ENCODE measurements around the gene SLC25A4.

Gene SLC25A4

GRCh38 chr4:185151296-185151695 is 8.2 kb downstream of the SLC25A4 start:
- no peak for FAIRE-seq
- no peak for TF ChIP-seq POLR2A (IDR thresholded peaks at IDR 0.05; ENCODE audit: low read depth, low read length)
- no peak for TF ChIP-seq POLR2AphosphoS5 (IDR thresholded peaks at IDR 0.05; ENCODE audit: low read depth, low read length)
- TF ChIP-seq SPI1 (IDR thresholded peaks at IDR 0.05; ENCODE audit: low read depth, low read length) = no peak
- TF ChIP-seq POU2F2 (IDR thresholded peaks at IDR 0.05; ENCODE audit: low read depth, low read length) = no peak
- TF ChIP-seq TAF1 (IDR thresholded peaks at IDR 0.05; ENCODE audit: low read depth, low read length) = no peak
- no peak for TF ChIP-seq PAX5 (IDR thresholded peaks at IDR 0.05; ENCODE audit: insufficient read depth, low read length, severe bottlenecking)
- DNase-seq (ENCODE audit: insufficient read length, low spot score) = no peak

DNA sequence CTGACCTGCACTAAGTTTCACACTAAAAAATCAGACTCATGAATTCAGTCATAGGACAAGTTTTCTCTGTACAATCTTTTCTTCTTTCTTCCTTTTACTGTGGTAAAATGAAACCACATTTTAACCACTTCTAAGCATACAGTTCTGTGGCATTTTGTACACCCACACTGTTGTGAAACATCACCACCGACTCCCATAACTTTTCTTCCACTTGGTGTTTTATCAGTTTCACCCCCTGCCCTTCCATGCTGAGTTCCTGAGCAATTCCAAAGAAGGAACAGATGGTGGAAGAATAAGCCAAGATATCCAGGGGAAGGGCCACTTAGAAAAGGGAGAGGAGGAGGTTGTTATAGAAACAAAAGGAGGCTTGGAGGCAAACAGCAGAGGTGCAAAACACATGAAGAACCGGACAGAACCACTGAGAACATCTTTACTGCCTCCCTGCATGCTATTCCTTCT is 22.6 kb downstream of the SLC25A4 start:
- DNase-seq (ENCODE audit: insufficient read length, low spot score) (no peak), FAIRE-seq (peak; percentile 91)
- no peak for TF ChIP-seq POLR2AphosphoS5 (IDR thresholded peaks at IDR 0.05; ENCODE audit: low read depth, low read length)

DNA sequence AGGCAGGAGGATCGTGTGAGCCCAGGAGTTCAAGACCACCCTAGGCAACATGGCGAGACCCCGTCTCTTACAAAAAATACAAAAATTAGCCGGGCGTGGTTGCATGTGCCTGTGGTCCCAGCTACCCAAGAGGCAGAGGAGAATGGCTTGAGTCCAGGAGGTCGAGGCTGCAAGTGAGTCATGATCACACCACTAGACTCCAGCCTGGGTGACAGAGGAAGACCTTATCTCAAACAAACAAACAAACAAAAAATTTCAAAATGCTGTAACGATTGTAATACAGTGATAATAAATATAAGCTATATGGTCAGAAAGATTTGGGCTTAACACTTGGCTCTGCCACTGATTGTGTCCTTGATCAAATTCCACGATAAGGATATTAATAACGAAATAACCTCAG is 24.2 kb downstream of the SLC25A4 start:
- no peak for DNase-seq (ENCODE audit: insufficient read length, low spot score)
- no peak for FAIRE-seq
- TF ChIP-seq POLR2AphosphoS5 (IDR thresholded peaks at IDR 0.05; ENCODE audit: low read depth, low read length) (no peak), POU2F2 (IDR thresholded peaks at IDR 0.05; ENCODE audit: low read depth, low read length) (no peak), TAF1 (IDR thresholded peaks at IDR 0.05; ENCODE audit: low read depth, low read length) (no peak), PAX5 (IDR thresholded peaks at IDR 0.05; ENCODE audit: insufficient read depth, low read length, severe bottlenecking) (no peak), SPI1 (IDR thresholded peaks at IDR 0.05; ENCODE audit: low read depth, low read length) (no peak), POLR2A (IDR thresholded peaks at IDR 0.05; ENCODE audit: low read depth, low read length) (no peak)

GRCh38 chr4:185171373-185172071 is 28.5 kb downstream of the SLC25A4 start:
- TF ChIP-seq SPI1 (IDR thresholded peaks at IDR 0.05; ENCODE audit: low read depth, low read length) (peak; percentile 67), PAX5 (IDR thresholded peaks at IDR 0.05; ENCODE audit: insufficient read depth, low read length, severe bottlenecking) (no peak), POU2F2 (IDR thresholded peaks at IDR 0.05; ENCODE audit: low read depth, low read length) (no peak), TAF1 (IDR thresholded peaks at IDR 0.05; ENCODE audit: low read depth, low read length) (no peak), POLR2A (IDR thresholded peaks at IDR 0.05; ENCODE audit: low read depth, low read length) (no peak), POLR2AphosphoS5 (IDR thresholded peaks at IDR 0.05; ENCODE audit: low read depth, low read length) (no peak)
- peak; percentile 76 for FAIRE-seq
- DNase-seq (ENCODE audit: insufficient read length, low spot score) = no peak

GRCh38 chr4:185179488-185179887 is 36.4 kb downstream of the SLC25A4 start:
- no peak for TF ChIP-seq POLR2A (IDR thresholded peaks at IDR 0.05; ENCODE audit: low read depth, low read length)
- no peak for TF ChIP-seq PAX5 (IDR thresholded peaks at IDR 0.05; ENCODE audit: insufficient read depth, low read length, severe bottlenecking)
- TF ChIP-seq POLR2AphosphoS5 (IDR thresholded peaks at IDR 0.05; ENCODE audit: low read depth, low read length) = no peak
- no peak for TF ChIP-seq SPI1 (IDR thresholded peaks at IDR 0.05; ENCODE audit: low read depth, low read length)
- TF ChIP-seq TAF1 (IDR thresholded peaks at IDR 0.05; ENCODE audit: low read depth, low read length) = no peak
- TF ChIP-seq POU2F2 (IDR thresholded peaks at IDR 0.05; ENCODE audit: low read depth, low read length) = no peak
- FAIRE-seq (no peak), DNase-seq (ENCODE audit: insufficient read length, low spot score) (no peak)

- FAIRE-seq = no peak
- no peak for TF ChIP-seq POLR2A (IDR thresholded peaks at IDR 0.05; ENCODE audit: low read depth, low read length)
- no peak for TF ChIP-seq POU2F2 (IDR thresholded peaks at IDR 0.05; ENCODE audit: low read depth, low read length)
- no peak for TF ChIP-seq PAX5 (IDR thresholded peaks at IDR 0.05; ENCODE audit: insufficient read depth, low read length, severe bottlenecking)
- no peak for TF ChIP-seq TAF1 (IDR thresholded peaks at IDR 0.05; ENCODE audit: low read depth, low read length)
- no peak for TF ChIP-seq SPI1 (IDR thresholded peaks at IDR 0.05; ENCODE audit: low read depth, low read length)
- TF ChIP-seq POLR2AphosphoS5 (IDR thresholded peaks at IDR 0.05; ENCODE audit: low read depth, low read length) = no peak
- no peak for DNase-seq (ENCODE audit: insufficient read length, low spot score)
These were observed 39.2 kb downstream of the SLC25A4 start for GRCh38 chr4:185182239-185182638.

GRCh38 chr4:185183622-185184281 is 40.7 kb downstream of the SLC25A4 start:
- no peak for DNase-seq (ENCODE audit: insufficient read length, low spot score)
- FAIRE-seq = peak; percentile 40
- TF ChIP-seq POU2F2 (IDR thresholded peaks at IDR 0.05; ENCODE audit: low read depth, low read length) (no peak), POLR2AphosphoS5 (IDR thresholded peaks at IDR 0.05; ENCODE audit: low read depth, low read length) (no peak), TAF1 (IDR thresholded peaks at IDR 0.05; ENCODE audit: low read depth, low read length) (no peak), SPI1 (IDR thresholded peaks at IDR 0.05; ENCODE audit: low read depth, low read length) (no peak), POLR2A (IDR thresholded peaks at IDR 0.05; ENCODE audit: low read depth, low read length) (no peak), PAX5 (IDR thresholded peaks at IDR 0.05; ENCODE audit: insufficient read depth, low read length, severe bottlenecking) (no peak)

GRCh38 chr4:185186769-185187168 is 43.7 kb downstream of the SLC25A4 start:
- DNase-seq (ENCODE audit: insufficient read length, low spot score) (no peak), FAIRE-seq (no peak)
- no peak for TF ChIP-seq POLR2AphosphoS5 (IDR thresholded peaks at IDR 0.05; ENCODE audit: low read depth, low read length)
- no peak for TF ChIP-seq TAF1 (IDR thresholded peaks at IDR 0.05; ENCODE audit: low read depth, low read length)

DNA sequence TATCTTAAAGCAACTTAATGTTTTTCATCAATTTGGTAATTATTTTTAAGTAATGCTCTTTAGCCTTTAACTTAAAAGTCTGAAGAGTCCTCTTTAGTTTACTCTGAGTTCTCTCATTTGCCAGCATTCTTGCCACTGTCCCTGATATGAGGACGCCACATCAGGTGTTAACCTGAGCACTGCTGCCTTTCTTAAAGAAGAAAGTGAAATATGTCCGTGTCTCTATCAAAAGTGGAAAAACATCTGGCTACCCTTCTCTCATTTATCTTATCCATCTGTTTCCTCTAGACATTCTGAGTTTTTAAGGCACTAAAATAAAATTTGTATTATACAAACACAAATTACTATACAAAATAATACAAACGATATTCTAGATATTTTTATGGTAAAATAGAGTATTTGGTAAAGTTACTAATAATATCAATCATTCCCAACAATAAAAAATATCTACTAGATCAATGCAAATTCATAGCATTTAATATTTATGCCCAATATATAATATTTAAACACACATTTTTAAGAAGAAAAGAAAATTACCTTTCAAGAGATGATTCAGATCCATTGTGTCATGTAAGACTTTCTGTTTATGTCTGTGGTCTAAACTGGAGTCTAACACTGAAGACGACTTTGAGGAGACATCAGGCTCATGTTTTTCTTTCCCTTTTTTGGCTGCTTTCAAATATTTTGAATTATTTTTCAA is 46.7 kb downstream of the SLC25A4 start:
- FAIRE-seq (no peak), DNase-seq (ENCODE audit: insufficient read length, low spot score) (no peak)
- TF ChIP-seq PAX5 (IDR thresholded peaks at IDR 0.05; ENCODE audit: insufficient read depth, low read length, severe bottlenecking) (no peak), SPI1 (IDR thresholded peaks at IDR 0.05; ENCODE audit: low read depth, low read length) (no peak), POU2F2 (IDR thresholded peaks at IDR 0.05; ENCODE audit: low read depth, low read length) (no peak), POLR2A (IDR thresholded peaks at IDR 0.05; ENCODE audit: low read depth, low read length) (no peak), POLR2AphosphoS5 (IDR thresholded peaks at IDR 0.05; ENCODE audit: low read depth, low read length) (no peak), TAF1 (IDR thresholded peaks at IDR 0.05; ENCODE audit: low read depth, low read length) (no peak)

All from GM12891 (cell line).